T-helper 17 cell (primary cell): ENCODE data around the gene SRGN. TPM values are rescaled to one million over a fixed set of nuclear protein-coding genes. Genes with fewer than 3 reads are reported as not detected.
A peak's percentile ranks its signal among the peaks of the same experiment; 100 is the strongest.
"Not testable (repeated sequence)": the region's sequence is repeated elsewhere in the genome, so short reads cannot be mapped to it uniquely, and the experiment has no call there.

Experiments used
- ATAC-seq: fragments of 150-1000 bp; cut with Tn5 transposase; 2 replicates; pipeline ENCODE4 v1.10.0; 2021; ENCODE audit warnings: mild to moderate bottlenecking, moderate library complexity
- DNase-seq, 3 donors: peaks; one replicate each; pipeline versions ENCODE4 v3.0.0 to v3.0.0-alpha.2; 2020 to 2021
- H3K9me3 ChIP-seq: one replicate; pipeline ENCODE4 v1.7.0; 2013; ENCODE audit warnings: low read length, mild to moderate bottlenecking; ENCODE audit not compliant: control insufficient read depth, poor library complexity, severe bottlenecking
- H3K27ac Mint-ChIP-seq: one replicate; pipeline ENCODE4 v1.8.0; 2022; ENCODE audit warnings: mild to moderate bottlenecking, moderate library complexity, mixed read lengths
- H3K27me3 Mint-ChIP-seq: one replicate; pipeline ENCODE4 v1.8.0; 2022; ENCODE audit warnings: mixed read lengths
- H3K36me3 Mint-ChIP-seq: one replicate; pipeline ENCODE4 v1.8.0; 2022; ENCODE audit warnings: low read depth, mixed read lengths
- H3K4me1 Mint-ChIP-seq: one replicate; pipeline ENCODE4 v1.8.0; 2022; ENCODE audit warnings: mild to moderate bottlenecking, mixed read lengths
- H3K4me3 Mint-ChIP-seq: one replicate; pipeline ENCODE4 v1.8.0; 2022; ENCODE audit warnings: mild to moderate bottlenecking, moderate library complexity, mixed read lengths
- total RNA-seq, 4 donors: library from RNA in 2 of 4; stranded (reverse) in 2 of 4; gene quantifications; one replicate each; pipeline ENCODE4 v1.2.3 and lab custom pipeline; 2022 to 2026

SRGN gene, protein sequence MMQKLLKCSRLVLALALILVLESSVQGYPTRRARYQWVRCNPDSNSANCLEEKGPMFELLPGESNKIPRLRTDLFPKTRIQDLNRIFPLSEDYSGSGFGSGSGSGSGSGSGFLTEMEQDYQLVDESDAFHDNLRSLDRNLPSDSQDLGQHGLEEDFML
- total RNA-seq (100 to 1,000 TPM; 382 to 467 TPM), total RNA-seq (lab: John Stamatoyannopoulos, UW) (295 to 370 reads per million in 2 donors)

DNA sequence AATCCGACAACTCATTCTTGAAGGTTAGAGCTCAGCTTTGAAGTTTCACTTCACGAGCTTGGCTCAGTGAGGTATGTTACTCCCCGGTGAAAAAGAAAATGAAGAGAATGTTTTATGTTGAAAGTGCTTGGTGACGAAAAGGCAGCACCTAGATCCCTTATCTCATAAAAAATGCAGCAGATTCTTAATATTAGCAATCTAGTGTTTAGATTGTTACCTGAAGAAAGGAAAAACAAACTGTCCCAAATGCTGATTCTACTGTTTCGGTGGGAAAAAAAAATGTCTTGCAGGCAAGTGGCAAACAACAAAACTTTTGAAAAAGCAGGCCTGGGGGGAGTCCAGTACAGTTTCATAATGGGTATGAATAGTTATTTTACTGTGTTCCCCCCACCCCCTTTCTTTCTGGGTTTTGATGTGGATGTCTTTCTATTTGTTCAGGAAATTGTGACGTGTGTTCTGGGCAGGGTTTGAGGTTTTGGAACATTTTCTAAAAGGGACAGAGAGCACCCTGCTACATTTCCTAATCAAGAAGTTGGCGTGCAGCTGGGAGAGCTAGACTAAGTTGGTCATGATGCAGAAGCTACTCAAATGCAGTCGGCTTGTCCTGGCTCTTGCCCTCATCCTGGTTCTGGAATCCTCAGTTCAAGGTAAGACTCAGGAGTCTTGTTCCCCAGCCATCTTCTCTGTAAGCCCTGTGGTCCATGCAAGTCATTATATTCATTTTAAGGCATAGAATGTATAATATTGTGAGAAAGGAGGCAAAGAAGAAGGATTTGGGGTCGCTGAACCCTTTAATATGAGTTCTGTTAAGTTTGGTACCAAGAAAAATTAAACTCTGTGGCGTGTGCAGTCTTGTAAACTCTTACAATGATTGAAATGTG lies at the start of gene SRGN:
TSS of gene SRGN (plus strand) at position 514 of the 881 bp plus-strand sequence. CDS start at position 569, 55 bp downstream.
- Mint-ChIP-seq H3K4me3 (peak within 1 kb of the TSS; percentile 87), H3K4me1 (peaks cover 41% of the 10 kb centered on the region), H3K27me3 (no peaks in the 10 kb centered on the region), H3K27ac (peak within 1 kb of the TSS; percentile 100), H3K36me3 (no peaks in the 10 kb centered on the region)
- peaks cover 2% of the 10 kb centered on the region for H3K9me3 ChIP-seq
- ATAC-seq: peak; percentile 68
- DNase-seq: peak; percentile 33 to 72 (median 56)

DNA sequence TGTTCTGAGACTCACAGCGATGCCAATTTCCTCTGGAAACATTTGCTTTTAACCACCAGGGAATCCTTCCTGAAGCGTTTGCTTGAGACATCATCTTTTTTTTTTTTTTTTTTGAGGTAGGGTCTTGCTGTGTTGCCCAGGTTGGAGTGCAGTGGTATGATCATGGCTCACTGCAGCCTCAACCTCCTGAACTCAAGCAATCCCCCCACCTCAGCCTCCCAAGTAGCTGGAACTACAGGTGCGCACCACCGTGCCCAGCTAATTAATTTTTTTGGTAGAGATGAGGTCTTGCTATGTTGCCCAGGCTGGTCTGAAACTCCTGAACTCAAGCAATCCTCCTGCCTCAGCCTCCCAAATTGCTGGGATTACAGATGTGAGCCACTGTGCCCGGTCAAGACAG lies 47.0 kb upstream of the SRGN start:
- not testable (repeated sequence) for H3K36me3 Mint-ChIP-seq, DNase-seq, H3K27me3 Mint-ChIP-seq, ATAC-seq, H3K27ac Mint-ChIP-seq, H3K9me3 ChIP-seq, H3K4me3 Mint-ChIP-seq
- H3K4me1 Mint-ChIP-seq: peaks cover 22% of the 10 kb centered on the region

DNA sequence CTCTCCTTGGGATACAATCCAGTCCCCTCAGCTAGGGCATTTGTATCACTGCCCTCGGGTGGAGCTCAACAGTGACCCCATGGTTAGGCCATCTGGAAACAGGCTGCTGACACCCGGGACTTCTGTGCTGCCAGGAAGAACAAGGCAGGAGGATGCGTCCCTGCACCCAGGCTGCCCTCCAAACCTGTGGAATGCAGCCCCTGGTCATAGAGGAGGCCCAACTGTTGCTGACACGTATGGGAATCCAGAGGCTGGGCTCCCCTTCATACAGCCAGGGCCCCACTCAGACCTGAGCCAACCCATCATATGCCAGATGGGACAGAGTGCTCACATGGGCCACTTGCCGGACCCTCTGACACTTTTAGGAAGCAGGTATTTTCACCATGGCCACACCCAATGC lies 45.5 kb upstream of the SRGN start:
- ATAC-seq (no peak), DNase-seq (no peak)
- H3K36me3 Mint-ChIP-seq: no peaks in the 10 kb centered on the region
- H3K4me1 Mint-ChIP-seq: peaks cover 24% of the 10 kb centered on the region
- H3K9me3 ChIP-seq: no peaks in the 10 kb centered on the region
- no peak overlapping the region for H3K4me3 Mint-ChIP-seq
- peak overlapping the region; percentile 97 for H3K27ac Mint-ChIP-seq
- no peaks in the 10 kb centered on the region for H3K27me3 Mint-ChIP-seq

DNA sequence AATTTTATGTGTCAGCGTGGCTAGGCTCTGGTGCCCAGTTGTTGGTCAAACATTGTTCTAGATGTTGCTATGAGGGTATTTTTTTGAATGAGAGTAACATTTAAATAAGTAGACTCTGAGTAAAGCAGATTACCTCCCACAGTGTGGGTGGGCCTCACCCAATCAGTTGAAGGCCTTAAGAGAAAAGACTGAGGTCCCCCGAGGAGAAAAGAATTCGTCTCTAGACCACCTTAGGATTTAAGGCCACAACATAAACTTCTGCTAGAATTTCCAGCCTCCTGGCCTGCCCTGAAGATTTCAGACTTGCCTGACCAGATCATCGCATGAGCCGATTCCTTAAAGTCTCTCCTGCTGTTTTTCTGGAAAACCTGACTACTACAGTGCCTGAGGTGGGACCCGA lies 45.1 kb upstream of the SRGN start:
- peak overlapping the region; percentile 97 for H3K27ac Mint-ChIP-seq

DNA sequence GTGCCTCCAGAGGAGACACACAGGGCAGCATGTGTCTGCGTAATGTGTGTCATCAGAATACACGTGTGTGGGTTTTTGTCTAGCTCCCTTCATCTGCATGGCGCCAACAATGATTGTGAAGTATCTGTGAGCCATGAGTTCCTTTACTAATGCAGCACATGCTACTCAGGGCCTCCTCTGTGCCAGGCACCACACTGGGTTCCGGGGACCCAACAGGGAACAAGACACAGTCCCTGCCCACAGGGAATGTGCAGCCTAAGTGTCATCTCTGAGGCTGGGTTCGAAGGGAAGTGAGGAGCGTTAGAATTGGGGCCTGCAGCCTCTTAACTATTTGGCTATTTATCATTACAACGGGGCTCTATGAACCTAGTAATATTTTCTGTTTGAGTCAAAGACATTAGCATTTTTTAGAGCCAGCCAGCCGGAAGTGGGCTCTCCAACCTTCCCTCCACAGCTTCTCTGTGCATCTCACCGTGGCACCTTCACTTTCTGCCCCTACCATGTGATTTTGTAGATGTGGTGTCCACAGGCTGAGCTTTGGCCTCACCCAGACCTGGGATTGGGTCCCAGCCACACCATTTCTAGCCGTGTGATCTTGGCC lies 43.9 kb upstream of the SRGN start:
- ATAC-seq (peak; percentile 36), DNase-seq (no peak)
- no peaks in the 10 kb centered on the region for H3K36me3 Mint-ChIP-seq
- peaks cover 24% of the 10 kb centered on the region for H3K4me1 Mint-ChIP-seq
- H3K4me3 Mint-ChIP-seq: peak overlapping the region; percentile 80
- no peaks in the 10 kb centered on the region for H3K9me3 ChIP-seq
- peak overlapping the region; percentile 97 for H3K27ac Mint-ChIP-seq
- H3K27me3 Mint-ChIP-seq: no peaks in the 10 kb centered on the region

More for the DNA sequence above, 45.1 kb upstream of the SRGN start:
- DNase-seq: no peak
- no peaks in the 10 kb centered on the region for H3K9me3 ChIP-seq
- no peak overlapping the region for H3K4me3 Mint-ChIP-seq
- no peaks in the 10 kb centered on the region for H3K36me3 Mint-ChIP-seq
- peaks cover 24% of the 10 kb centered on the region for H3K4me1 Mint-ChIP-seq
- no peaks in the 10 kb centered on the region for H3K27me3 Mint-ChIP-seq
- ATAC-seq: no peak

GRCh38 chr10:69044546-69044945 lies 43.4 kb upstream of the SRGN start:
- ATAC-seq (peak; percentile 10), DNase-seq (no peak)
- H3K9me3 ChIP-seq: no peaks in the 10 kb centered on the region
- Mint-ChIP-seq H3K4me3 (peak overlapping the region; percentile 80), H3K36me3 (no peaks in the 10 kb centered on the region), H3K27me3 (no peaks in the 10 kb centered on the region), H3K4me1 (peaks cover 24% of the 10 kb centered on the region), H3K27ac (peak overlapping the region; percentile 97)

DNA sequence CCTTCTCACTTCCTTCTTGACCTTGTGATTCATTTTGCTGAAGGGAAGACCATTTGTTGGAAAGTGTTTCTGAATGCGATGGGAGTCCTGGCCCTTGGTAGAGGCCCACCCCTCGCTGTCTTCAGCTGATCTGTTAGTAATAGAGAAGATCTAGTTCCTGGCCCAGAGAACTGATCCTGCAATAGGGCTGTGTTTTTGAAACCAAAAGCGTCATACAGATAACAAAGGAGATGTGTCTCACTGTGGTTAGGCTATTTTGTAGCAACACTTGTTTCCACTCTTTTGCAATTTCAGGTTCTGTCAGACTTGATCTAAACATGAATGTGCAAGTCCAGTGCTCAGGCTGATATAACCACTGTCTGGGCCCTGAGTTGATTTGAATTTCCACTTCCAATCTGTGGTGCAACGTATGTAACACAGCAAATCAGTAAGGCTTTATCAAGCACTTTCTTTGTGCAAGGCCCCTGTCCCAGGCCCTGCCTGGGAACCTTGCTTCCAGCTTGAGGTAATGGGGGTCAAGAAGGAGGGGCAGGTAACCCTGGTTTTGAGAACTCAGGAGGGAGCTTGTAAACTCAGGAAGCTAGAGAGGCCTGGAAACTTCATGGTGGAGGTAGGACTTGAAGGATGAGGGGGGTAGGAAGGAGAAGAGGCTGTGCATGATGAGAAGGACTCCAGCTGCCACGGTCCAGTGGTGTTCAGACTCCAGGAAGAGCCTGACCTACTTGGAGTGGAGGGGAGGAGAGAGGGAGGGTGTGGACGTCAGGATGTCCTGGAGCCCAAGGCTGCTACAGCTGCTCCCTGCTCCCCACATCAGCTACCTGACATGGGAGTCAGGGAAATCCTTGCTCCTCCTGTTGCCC lies 42.2 kb upstream of the SRGN start:
- no peaks in the 10 kb centered on the region for H3K9me3 ChIP-seq
- H3K4me1 Mint-ChIP-seq: peaks cover 24% of the 10 kb centered on the region
- DNase-seq (no peak), ATAC-seq (peak; percentile 80)
- H3K27ac Mint-ChIP-seq: peak overlapping the region; percentile 97
- no peaks in the 10 kb centered on the region for H3K36me3 Mint-ChIP-seq
- H3K27me3 Mint-ChIP-seq: no peaks in the 10 kb centered on the region
- H3K4me3 Mint-ChIP-seq: peak overlapping the region; percentile 74

DNA sequence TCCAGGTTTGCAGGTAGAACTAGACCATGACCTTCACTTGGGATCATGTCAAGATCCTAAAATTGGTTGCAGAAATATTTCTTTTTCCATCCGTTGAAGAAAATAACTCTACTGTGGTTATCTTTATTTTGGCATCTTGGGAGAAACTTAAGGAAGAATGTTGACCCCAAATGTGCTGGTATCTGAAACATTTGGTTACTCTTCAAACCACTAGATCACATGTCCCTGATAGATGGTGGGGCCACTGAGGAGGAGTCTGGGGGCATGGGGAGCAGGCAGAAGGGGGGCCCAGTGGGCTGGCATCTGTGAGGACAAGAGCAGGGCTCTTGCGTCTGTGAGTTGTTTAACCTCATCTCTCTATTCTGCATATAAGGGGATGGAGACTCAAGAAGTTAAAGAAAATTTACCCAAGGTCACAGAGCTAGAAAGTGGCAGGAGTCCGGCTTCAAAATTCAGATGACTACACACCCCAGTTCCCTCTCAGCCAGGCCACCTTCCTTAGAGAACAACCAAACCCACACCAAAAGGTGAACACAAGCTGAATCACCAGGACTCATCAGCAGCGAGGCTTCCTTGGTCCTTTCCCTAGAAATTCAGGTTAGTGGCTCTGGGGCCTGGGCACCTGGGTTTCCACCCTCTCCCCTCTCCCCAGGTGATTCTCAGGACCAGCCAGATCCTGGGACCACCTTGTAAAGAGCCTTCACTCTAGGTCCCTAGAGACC lies 40.6 kb upstream of the SRGN start:
- Mint-ChIP-seq H3K27ac (peak overlapping the region; percentile 97), H3K36me3 (no peaks in the 10 kb centered on the region), H3K27me3 (no peaks in the 10 kb centered on the region), H3K4me3 (no peak overlapping the region), H3K4me1 (peaks cover 27% of the 10 kb centered on the region)
- no peaks in the 10 kb centered on the region for H3K9me3 ChIP-seq
- ATAC-seq (no peak), DNase-seq (no peak)

DNA sequence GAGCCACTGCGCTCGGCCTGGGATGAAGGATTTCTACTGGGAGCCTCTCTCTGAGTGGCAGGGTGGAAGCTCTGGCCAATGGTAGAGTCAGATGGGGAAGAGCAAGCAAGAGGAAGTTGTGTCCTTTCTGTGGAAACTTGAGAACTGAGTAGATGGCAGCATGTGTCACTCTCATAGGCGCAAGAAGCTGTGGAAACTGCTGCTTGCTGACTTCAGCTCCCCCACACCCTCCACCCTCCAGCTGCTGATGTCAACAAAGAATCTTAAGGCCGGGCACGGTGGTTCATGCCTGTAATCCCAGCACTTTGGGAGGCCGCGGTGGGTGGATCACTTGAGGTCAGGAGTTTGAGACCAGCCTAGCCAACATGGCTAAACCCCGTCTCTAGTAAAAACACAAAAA lies 39.8 kb upstream of the SRGN start:
- no peak for ATAC-seq
- peaks cover 27% of the 10 kb centered on the region for H3K4me1 Mint-ChIP-seq
- no peak for DNase-seq
- no peak overlapping the region for H3K4me3 Mint-ChIP-seq
- H3K36me3 Mint-ChIP-seq: no peaks in the 10 kb centered on the region
- H3K27ac Mint-ChIP-seq: no peak overlapping the region
- no peaks in the 10 kb centered on the region for H3K9me3 ChIP-seq
- H3K27me3 Mint-ChIP-seq: no peaks in the 10 kb centered on the region

- no peak for DNase-seq
- H3K4me1 Mint-ChIP-seq: peaks cover 18% of the 10 kb centered on the region
- H3K4me3 Mint-ChIP-seq: no peak overlapping the region
- no peak for ATAC-seq
- H3K9me3 ChIP-seq: no peaks in the 10 kb centered on the region
- peak overlapping the region; percentile 61 for H3K27ac Mint-ChIP-seq
- no peaks in the 10 kb centered on the region for H3K36me3 Mint-ChIP-seq
- no peaks in the 10 kb centered on the region for H3K27me3 Mint-ChIP-seq
Observed at GRCh38 chr10:69049566-69049961, 38.3 kb upstream of the SRGN start.

DNA sequence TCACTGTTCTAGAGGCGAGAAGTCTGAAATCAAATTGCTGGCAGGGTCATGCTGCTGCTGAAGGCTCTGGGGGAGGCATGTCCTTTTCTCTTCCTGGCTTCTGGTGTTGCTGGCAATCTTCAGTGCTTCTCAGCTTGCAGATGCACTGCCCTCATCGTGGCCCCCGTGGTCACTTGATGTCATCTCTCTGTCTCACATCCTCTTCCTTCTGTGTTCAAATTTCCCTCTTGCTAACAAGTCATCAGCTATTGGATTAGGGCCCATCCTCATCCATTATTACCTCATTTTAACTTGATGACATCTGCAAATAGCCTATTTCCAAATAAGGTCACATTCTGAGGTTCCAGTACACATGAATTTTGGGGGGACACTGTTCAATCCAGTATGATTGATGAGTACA lies 36.6 kb upstream of the SRGN start:
- DNase-seq: no peak
- H3K9me3 ChIP-seq: no peaks in the 10 kb centered on the region
- Mint-ChIP-seq H3K4me3 (peak overlapping the region; percentile 53), H3K4me1 (peaks cover 10% of the 10 kb centered on the region), H3K36me3 (no peaks in the 10 kb centered on the region), H3K27ac (peak overlapping the region; percentile 56), H3K27me3 (no peaks in the 10 kb centered on the region)
- peak; percentile 59 for ATAC-seq

DNA sequence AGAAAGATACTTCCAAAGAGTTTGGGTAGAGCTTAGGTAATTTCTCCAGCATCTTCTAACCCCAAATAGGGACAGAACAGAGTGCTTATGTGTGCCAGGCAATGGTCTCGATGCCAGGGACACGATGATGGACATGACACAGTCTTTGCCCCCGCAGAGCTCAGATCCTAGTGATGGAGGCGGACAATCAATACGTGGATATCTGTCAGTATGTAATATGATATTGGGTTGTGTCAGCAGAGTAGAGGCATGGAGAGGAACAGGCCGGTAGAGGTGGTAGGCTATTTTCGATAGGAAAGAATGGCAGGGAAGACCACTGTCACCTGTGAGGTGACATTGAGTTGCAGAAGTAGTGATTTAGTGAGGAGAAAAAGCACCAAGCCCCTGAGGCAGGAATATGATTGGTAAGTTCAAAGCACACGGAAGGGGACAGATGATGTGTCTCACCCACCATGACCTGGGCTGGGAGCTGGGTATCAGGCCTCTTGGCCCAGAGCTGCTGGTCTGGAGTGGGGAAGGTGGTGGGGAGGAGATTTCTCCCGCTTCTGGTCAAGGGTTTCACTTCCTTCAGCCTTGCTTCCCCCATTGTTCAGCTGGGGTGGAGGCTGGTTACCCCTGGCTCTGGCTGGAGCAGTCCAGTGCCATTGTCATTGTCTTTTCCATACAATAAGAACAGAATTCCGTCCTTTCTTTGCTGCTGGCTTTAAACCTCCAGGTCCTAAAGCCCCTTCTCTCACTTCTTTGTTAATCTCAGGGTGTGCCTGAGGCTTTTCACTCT lies 36.0 kb upstream of the SRGN start:
- DNase-seq (no peak), ATAC-seq (no peak)
- no peaks in the 10 kb centered on the region for H3K36me3 Mint-ChIP-seq
- H3K27ac Mint-ChIP-seq: peak overlapping the region; percentile 56
- peaks cover 13% of the 10 kb centered on the region for H3K4me1 Mint-ChIP-seq
- no peaks in the 10 kb centered on the region for H3K9me3 ChIP-seq
- no peaks in the 10 kb centered on the region for H3K27me3 Mint-ChIP-seq
- no peak overlapping the region for H3K4me3 Mint-ChIP-seq
